ENCODE results near the gene BEND7. TPM values are rescaled to one million over a fixed set of nuclear protein-coding genes. Genes with fewer than 3 reads are reported as not detected.

Gene BEND7
- total RNA-seq, 1 donor from 2014 or later = 22.5 TPM

DNA sequence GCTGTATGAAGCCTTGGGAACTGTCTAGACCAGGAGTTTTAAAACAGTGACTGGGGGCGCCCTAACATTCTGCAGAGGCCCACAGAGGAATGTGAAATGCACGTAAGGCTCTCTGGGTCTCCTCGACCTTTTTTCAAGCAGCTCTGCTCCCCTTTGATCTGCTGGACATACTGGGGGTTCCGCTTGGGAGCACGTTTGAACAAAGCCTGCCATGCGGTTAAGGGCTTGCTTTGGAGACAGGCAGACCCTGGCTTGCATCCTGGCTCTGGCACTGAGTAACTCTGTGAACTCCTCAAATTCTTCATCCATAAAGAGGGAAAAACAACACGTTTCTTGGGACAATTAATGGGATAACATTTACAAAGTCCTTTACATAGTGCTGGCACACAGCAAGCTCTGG, 7.8 kb downstream of the BEND7 start:
- no peak for DNase-seq (ENCODE audit: low spot score)

DNA sequence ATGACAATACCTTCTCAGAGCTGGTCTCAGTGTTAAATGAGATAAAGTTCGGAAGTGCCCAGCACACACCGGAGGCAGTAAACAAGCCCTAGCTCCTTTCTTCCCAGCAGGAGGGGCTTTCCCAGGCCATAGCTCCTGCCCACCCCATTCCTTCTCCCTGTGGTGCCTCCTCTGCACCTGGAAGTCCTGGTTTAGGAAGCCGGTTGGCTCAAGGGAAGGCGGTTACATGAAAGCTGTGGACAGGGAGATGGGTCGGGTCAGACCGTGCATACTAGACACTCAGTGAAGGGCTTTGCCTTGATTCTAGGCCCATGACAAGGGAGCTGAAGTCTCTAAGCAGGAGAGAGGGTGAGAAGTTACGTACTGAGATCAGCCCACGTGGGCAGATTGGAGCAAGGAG, 8.6 kb downstream of the BEND7 start:
- DNase-seq (ENCODE audit: low spot score) = no peak

GRCh38 chr10:13518076-13518692, 10.6 kb downstream of the BEND7 start:
- DNase-seq (ENCODE audit: low spot score) = no peak

DNA sequence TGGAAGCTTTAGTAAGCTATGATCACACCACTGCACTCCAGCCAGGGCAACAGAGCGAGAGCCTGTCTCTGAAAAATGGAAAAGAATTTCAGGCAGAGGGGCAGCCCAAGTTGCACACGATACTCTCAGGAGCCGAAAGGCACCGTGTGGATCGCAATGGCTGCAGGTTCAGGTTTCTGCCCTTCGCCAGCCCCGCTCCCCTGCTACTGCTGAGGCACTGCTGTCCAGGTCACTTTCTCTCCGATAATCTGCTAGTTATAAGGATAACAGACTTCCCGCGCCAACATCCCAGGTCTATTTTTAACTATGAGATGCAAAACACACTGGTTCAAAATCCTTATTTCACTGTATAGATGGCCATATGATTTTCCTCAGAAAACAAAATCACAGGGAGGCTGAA, 11.1 kb downstream of the BEND7 start:
- DNase-seq (ENCODE audit: low spot score) = no peak

DNA sequence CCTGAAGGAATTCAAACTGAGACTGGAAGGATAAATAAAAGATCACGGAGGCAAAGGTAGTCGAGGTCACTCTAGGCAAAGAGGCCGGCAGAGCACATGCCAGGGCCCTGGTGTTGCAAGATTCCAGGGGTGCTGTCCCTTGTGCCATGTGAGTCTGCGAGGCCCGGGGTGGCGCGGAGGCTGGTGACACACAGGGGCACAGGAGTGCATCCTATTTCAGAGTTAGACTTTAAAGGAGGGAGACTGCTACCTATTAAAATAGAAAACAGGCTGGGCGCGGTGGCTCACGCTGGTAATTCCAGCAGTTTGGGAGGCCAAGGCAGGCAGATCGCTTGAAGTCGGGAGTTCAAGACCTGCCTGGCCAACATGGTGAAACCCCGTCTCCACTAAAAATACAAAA, 12.6 kb downstream of the BEND7 start:
- DNase-seq (ENCODE audit: low spot score) = no peak

GRCh38 chr10:13515467-13515866, 13.3 kb downstream of the BEND7 start:
- no peak for DNase-seq (ENCODE audit: low spot score)

DNA sequence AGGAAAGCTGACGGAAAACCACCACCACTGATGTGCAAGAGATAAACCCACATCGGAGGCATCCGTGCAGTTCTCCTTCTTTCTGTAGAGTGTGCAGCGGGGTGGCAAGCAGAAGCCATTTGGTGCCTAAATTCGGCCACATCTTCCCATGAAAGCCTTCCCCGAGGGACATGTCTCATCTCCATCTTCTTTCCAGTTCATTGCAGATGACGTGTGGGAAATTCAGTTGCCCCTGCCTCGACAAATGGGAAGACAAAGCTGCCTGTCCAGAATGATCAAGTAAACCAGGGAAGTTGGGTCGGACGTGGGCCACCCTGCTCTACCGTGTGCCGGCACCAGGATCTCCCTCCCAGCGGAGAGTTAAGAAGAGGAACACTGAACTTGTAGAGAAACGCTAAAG, 14.5 kb downstream of the BEND7 start:
- DNase-seq (ENCODE audit: low spot score) = no peak

DNA sequence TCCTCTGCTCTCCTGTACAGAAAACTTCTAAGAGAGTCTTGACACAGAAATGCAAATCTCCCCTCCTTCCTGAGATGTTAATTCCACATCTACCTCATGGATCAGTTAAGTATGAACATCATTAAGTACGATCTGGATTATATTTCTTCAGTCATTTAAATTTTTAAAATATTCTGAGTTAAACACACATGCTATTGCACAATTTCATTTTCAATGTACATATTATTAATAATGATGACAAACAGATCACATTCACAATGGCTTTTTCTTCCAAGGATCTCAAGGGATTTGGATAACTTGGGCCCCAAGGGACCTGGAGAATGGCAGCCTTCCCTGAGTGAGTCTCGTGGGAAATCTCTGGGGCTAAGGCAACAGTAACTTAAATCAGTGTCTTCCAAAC, 16.2 kb downstream of the BEND7 start:
- DNase-seq (ENCODE audit: low spot score) = no peak

DNA sequence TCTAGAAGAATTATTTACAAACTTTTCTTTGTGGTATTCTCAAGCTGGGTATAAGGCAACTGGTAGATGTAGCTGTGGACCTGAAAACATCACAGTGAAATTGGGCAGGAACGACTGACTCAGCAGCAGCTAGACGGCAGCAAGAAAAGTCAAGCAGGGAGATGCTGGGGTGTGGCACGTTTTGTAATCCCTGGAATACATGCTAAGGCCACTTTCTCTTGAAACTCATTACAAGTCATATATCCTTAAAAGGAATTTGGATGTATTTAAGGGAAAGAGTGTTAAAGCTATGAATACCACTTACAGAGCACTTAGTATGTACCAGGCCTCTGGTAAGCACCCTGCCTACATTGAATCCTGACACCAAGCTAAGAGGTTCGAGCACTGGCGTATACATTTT, 17.4 kb downstream of the BEND7 start:
- no peak for DNase-seq (ENCODE audit: low spot score)

- DNase-seq (ENCODE audit: low spot score) = no peak
Measured at GRCh38 chr10:13505052-13505680, 23.6 kb downstream of the BEND7 start.

GRCh38 chr10:13503745-13504463, 24.9 kb downstream of the BEND7 start:
- DNase-seq (ENCODE audit: low spot score) = no peak

- no peak for DNase-seq (ENCODE audit: low spot score)
Measured at GRCh38 chr10:13502380-13502779, 26.4 kb downstream of the BEND7 start.

DNA sequence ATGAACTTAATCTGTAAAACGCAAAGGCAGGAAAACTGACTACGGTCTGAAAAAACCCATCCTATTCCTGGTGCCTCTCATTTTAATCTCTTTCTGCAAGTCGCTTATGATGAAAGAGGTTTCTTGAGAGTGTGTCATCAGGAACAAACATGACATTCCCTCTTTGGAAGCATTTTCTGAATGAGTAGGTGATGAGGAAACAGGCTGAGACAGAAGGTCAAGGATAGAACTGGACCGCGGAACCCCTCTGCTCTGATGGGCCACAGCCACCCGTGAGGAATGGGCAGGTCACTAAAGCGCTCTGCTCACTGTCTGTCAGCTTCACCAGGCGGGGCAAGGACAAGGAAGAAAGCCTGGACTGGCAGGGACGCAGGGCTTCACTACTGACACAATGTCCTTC, 28.6 kb downstream of the BEND7 start:
- DNase-seq (ENCODE audit: low spot score) = no peak

- DNase-seq (ENCODE audit: low spot score) = no peak
Measured at GRCh38 chr10:13499150-13499549, 29.7 kb downstream of the BEND7 start.

DNA sequence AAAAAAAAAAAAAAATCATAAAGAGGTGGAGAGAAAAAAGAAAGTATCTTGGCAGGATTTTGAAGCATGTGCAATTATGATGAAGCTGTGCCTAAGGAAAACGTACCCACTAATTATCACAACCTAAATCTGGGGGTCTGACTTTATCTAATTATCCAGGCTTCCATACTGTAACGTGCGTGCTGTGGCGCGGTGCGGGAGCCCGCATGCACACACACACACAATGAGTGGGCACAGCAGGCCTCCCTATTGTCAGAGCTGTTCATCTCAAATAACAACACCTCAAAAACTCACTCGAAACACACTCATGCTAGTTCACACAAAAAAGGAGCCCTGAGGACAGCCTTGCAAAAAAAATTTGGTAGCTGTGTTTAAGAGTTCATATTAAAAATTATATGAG, 31.9 kb downstream of the BEND7 start:
- DNase-seq (ENCODE audit: low spot score) = no peak

- no peak for DNase-seq (ENCODE audit: low spot score)
Measured at GRCh38 chr10:13496164-13496563, 32.6 kb downstream of the BEND7 start.

- no peak for DNase-seq (ENCODE audit: low spot score)
Measured at GRCh38 chr10:13492493-13493180, 36.2 kb downstream of the BEND7 start.

GRCh38 chr10:13491747-13492360, 37.0 kb downstream of the BEND7 start:
- no peak for DNase-seq (ENCODE audit: low spot score)

- no peak for DNase-seq (ENCODE audit: low spot score)
Measured at GRCh38 chr10:13490503-13490902, 38.3 kb downstream of the BEND7 start.

DNA sequence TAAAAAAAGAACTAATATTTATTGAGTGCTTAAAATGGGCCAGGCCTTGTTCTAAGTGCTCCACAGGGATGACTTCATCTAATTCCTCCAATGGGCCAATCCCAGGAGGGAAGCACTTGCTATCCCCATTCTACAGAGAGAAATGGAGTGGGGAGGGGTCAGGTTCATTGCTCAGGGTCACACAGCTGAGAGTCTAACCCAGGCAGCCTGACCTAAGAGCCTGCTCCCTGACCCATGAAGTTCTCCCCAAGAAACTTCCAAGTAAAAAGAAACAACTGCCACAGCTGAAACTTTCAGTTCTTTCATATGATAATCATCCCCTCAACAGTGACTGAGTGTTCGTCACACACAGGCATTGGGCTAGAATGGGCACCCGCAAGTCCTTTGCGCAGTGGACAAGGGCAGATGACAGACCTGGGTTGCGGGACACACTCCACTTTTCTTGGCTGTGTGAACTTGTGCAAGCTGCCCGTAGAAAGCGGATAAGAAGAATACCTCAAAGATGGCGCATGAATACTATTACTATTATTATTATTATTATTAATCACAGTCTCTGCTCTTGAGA, 39.7 kb downstream of the BEND7 start:
- no peak for DNase-seq (ENCODE audit: low spot score)

DNA sequence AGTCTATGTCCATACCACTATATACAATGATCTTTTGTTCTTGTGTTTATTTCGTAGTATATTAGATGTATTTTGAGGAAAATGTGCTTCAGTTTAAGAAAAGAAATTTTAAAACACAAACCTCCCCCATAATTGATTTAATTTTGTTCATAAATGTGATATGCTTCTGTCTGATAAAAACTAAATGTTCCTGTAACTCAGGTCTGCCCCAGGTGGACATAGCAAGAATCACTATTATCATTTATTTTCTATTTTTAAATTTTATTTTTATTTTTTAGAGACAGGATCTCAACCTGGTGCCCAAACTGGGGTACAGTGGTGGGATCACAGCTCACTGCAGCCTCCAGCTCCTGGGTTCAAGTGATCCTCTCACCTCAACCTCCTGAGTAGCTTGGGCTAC, 43.2 kb downstream of the BEND7 start:
- no peak for DNase-seq (ENCODE audit: low spot score)

GRCh38 chr10:13483951-13484350, 44.9 kb downstream of the BEND7 start:
- DNase-seq (ENCODE audit: low spot score) = no peak
